IPS-20b (cell line): ENCODE measurements around the gene RAD51B.

Experiments
- H3K27ac ChIP-seq: one replicate; pipeline ENCODE4 v1.5.1; 2013; ENCODE audit warnings: low read length
- H3K27me3 ChIP-seq: 2 replicates; pipeline ENCODE4 v1.6.1; 2013; ENCODE audit warnings: mild to moderate bottlenecking, low read length, inconsistent platforms; ENCODE audit not compliant: insufficient read depth
- H3K36me3 ChIP-seq: 2 replicates; pipeline ENCODE4 v1.6.1; 2013; ENCODE audit warnings: low read depth, mild to moderate bottlenecking, inconsistent platforms, low read length, moderate library complexity; ENCODE audit not compliant: insufficient read depth
- H3K4me1 ChIP-seq: 2 replicates; pipeline ENCODE4 v1.6.1; 2013; ENCODE audit warnings: mild to moderate bottlenecking, control low read depth, inconsistent platforms, low read length, moderate library complexity; ENCODE audit not compliant: insufficient read depth
- H3K4me3 ChIP-seq: 2 replicates; pipeline ENCODE4 v1.5.1; 2013; ENCODE audit warnings: mild to moderate bottlenecking, low read length, inconsistent platforms
- H3K9ac ChIP-seq: 2 replicates; pipeline ENCODE4 v1.6.1; 2013; ENCODE audit warnings: low read depth, mild to moderate bottlenecking, inconsistent platforms, low read length, moderate library complexity
- H3K9me3 ChIP-seq: 2 replicates; pipeline ENCODE4 v1.6.1; 2013; ENCODE audit warnings: mild to moderate bottlenecking, low read depth, low read length, inconsistent platforms; ENCODE audit not compliant: insufficient read depth

RAD51B gene

DNA sequence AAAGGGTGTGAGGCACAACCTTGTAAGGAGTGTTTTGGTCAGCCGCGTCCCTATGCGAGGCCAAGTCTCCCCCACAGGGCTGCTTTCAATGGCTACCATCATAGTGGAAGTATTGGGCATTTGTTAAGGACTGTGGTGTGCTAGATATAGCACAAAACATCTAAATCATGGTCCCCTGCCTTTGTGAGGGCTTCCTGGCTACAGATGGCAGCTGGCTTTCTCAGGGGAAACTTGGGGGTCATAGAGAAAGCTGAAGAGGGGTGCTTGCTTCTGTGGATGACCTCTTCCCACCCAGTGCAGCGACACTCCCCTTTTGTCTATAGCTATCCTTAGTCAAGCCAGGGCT, 657.5 kb downstream of the RAD51B start:
- Histone ChIP-seq H3K9me3 (no peaks in the 10 kb centered on the region), H3K27me3 (peaks cover 7% of the 10 kb centered on the region; the same call in 1 of the 2 replicates), H3K9ac (no peak overlapping the region), H3K4me3 (no peak overlapping the region), H3K27ac (no peak overlapping the region), H3K4me1 (peaks cover 44% of the 10 kb centered on the region), H3K36me3 (no peaks in the 10 kb centered on the region)

DNA sequence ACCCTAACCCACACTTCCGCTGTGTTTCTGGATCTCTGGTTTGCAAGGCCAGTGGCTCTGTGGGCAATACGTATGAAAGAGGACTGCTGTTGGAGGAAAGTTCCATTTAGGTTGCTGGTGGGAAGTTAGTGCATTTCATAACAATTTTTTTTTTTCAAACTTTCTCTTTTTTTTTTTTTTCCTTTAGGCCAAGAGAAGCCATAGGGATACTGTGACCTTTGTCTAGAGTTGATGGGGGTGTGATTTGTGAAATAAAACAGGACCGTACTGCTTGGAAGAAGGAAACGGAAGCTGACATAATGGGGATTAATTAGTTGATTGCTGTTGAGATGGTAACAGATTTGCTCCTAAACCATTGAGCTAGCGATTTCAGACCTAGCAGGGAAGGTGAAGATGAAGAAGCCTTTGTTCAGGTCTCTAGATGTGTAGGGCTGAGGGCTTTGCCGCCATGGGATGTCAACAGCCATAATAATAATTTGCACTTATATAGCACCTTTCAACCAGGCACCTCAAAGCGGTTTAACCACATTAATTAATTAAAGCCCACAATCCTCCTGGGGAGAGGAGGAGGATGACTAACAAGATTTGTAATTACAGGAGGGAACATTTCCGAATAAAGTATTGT, 658.0 kb downstream of the RAD51B start:
- H3K27me3 ChIP-seq, result peaks cover 11% of the 10 kb centered on the region; the same call in 1 of the 2 replicates
- H3K4me3 ChIP-seq, result no peak overlapping the region
- peaks cover 39% of the 10 kb centered on the region for H3K4me1 ChIP-seq
- H3K27ac ChIP-seq, result no peak overlapping the region
- no peaks in the 10 kb centered on the region for H3K36me3 ChIP-seq
- no peaks in the 10 kb centered on the region for H3K9me3 ChIP-seq
- H3K9ac ChIP-seq, result no peak overlapping the region

DNA sequence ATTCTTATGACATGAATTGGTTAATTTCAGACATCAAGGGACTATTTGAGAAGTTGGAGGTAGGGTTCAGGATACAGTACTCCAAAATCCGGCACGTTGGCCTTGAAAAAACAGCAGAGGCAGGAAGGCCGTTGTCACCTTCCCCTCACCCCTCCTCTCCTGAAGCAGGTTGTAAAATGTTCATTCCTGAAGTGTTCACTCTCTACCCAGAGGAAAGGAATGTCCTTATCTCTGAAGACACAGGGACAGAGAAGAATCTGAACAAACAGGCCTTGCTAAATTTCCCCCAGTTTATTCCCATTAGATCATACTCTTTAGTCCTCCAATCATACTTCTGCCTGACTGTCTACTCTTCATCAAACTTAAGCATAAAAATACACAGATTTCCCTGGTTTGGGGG, 659.7 kb downstream of the RAD51B start:
- Histone ChIP-seq H3K36me3 (no peaks in the 10 kb centered on the region), H3K9me3 (no peaks in the 10 kb centered on the region), H3K4me3 (no peak overlapping the region), H3K9ac (no peak overlapping the region), H3K27ac (no peak overlapping the region), H3K4me1 (peaks cover 33% of the 10 kb centered on the region), H3K27me3 (peaks cover 11% of the 10 kb centered on the region; the same call in 1 of the 2 replicates)

DNA sequence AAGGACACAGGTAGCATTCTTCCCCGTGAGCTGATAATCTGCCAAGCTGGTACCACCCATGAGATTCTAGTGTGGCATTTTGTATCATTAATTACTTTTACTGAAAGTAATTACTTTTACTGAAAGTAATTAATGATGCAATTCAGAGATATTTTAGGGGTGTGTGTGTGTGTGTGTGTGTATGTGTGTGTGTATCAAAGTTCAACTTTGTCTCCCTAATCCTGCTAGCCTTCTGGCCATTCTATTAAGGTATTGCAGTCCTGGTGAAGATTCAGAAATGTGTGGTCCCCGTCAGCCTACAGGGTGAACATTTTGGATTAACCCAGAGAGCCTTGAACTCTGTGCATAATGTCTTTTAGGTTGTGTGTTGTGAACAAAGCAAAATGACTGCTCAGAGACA, 662.4 kb downstream of the RAD51B start:
- no peak overlapping the region for H3K27ac ChIP-seq
- peaks cover 14% of the 10 kb centered on the region for H3K4me1 ChIP-seq
- no peak overlapping the region for H3K9ac ChIP-seq
- no peak overlapping the region for H3K4me3 ChIP-seq
- H3K9me3 ChIP-seq, result no peaks in the 10 kb centered on the region
- H3K36me3 ChIP-seq, result no peaks in the 10 kb centered on the region
- H3K27me3 ChIP-seq, result peaks cover 11% of the 10 kb centered on the region; the same call in 1 of the 2 replicates

DNA sequence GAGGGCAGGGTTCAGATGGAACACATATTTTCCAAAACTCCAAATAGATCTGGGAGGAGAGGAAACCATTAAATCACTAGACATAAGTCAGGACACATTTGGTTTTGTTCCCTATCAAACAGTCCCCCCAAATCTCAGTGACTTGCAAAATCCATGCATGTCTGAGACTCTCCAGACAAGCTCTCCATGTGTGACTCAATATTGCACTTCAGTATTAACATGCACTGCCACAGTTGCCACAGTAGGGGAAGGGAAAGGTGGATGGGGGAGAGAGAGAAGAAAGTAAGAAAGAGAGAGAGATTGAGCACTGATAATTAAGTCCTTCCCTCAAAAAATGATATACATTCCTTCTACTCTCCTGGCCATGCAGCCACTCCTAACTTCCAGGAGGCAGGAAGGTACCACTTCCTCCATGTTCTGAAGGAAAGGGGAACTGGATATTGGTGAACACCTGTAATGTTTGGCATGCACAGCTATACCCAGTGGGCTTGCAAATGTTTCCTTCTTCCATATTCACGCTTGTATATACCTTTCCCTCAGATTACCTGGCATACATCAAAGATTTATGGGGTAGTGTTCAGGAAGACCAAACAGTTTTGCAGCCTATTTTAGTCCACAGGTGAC, 663.3 kb downstream of the RAD51B start:
- Histone ChIP-seq H3K4me3 (no peak overlapping the region), H3K9me3 (no peaks in the 10 kb centered on the region), H3K27ac (no peak overlapping the region), H3K27me3 (peaks cover 11% of the 10 kb centered on the region; the same call in 1 of the 2 replicates), H3K36me3 (no peaks in the 10 kb centered on the region), H3K4me1 (peaks cover 8% of the 10 kb centered on the region), H3K9ac (no peak overlapping the region)

DNA sequence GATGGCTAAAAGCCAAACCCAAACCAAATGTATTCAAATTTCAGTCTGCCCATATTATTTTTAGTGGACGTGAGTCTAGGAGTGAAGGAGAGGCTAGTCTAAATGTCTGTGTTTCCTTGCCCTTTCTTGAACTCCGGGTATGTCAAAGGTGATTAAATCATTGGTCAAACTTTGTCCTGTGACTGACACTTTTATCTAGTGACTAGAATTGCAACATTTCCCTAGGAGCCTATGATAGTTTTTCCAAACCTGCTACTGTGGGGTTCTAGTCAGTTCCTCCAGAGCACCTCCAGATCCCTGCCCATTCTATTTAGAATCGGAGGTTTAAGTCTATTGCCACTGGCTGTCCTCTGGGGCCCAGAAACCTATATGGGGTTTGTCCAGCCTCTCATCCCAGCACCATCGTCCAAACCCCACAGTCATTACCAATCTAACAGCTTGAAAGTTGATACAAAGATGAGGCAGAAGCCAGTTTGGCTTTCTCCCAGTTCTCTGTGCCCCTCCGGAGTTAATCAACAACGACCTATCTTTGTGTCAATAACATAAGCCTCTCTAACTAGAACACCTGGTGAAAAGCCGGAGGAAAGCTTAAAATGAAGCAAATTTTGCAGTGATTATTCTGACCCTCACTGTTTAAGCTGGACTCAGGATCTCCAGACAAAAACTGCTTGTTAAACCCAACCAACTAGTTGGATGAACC, 666.6 kb downstream of the RAD51B start:
- Histone ChIP-seq H3K36me3 (no peaks in the 10 kb centered on the region), H3K27ac (no peak overlapping the region)

DNA sequence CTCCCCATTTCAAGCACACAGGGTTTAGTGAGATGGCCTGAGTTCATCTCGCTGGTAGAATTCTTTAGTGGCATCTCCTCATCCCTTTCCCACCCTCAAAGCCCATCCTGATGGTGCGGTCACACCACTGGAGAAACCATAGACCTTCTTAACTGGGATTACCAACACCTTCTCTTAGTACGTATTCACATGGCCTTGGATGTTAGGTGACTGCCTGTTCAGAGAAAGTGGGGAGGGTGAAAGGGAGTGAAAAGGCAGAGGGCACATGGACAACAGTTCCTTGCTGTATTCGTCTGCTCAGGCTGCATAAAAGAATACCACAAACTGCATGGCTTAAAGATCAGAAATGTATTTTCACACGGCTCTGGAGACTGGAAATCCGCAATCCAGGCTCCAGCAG, 667.2 kb downstream of the RAD51B start:
- Histone ChIP-seq H3K4me3 (no peak overlapping the region), H3K27me3 (peaks cover 7% of the 10 kb centered on the region; the same call in 1 of the 2 replicates), H3K27ac (no peak overlapping the region), H3K36me3 (no peaks in the 10 kb centered on the region), H3K9me3 (no peaks in the 10 kb centered on the region), H3K9ac (no peak overlapping the region), H3K4me1 (peaks cover 6% of the 10 kb centered on the region; the same call in 1 of the 2 replicates)

More for the DNA sequence above, 666.6 kb downstream of the RAD51B start:
- H3K9me3 ChIP-seq, result no peaks in the 10 kb centered on the region
- H3K4me3 ChIP-seq, result no peak overlapping the region
- H3K27me3 ChIP-seq, result peaks cover 8% of the 10 kb centered on the region; the same call in 1 of the 2 replicates
- peaks cover 6% of the 10 kb centered on the region; the same call in 1 of the 2 replicates for H3K4me1 ChIP-seq
- H3K9ac ChIP-seq, result no peak overlapping the region

DNA sequence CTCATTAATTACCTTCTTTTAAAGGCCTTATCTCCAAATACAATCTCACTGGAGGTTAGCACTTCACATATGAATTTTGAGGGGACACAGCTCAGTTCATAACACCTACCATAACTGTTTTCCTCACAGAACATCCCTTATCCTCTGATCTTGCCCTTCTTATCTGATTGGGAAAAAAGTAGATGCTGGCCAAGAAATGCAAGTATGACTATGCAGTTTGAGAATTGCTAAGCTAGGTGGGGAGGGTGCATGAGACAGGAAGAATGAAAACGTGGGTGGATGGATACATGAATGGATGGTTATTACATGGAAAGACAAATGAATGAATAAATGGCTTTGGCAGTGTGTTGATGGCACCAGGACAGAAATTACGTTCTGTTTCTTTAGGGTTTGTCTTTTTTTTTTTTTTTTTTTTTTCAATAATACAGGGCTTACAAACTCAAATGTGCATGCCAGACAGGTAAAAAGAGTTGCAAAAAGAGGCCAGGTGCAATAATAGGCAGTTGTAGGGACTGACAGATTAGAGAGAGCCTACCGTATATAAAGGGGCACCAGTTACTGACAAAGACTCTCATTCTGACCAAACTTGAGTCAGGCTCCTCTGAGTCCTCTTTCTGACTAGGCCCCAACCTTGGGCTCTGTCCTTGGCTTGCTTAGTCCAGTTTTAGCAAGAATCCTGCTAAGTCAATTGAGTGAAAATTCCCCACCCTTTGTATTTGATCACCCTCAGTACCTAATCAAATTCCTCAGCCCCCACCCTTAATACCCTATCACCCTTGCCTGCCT, 668.4 kb downstream of the RAD51B start:
- H3K4me3 ChIP-seq, result no peak overlapping the region
- no peak overlapping the region for H3K27ac ChIP-seq
- no peaks in the 10 kb centered on the region for H3K27me3 ChIP-seq
- peaks cover 14% of the 10 kb centered on the region; the same call in 1 of the 2 replicates for H3K4me1 ChIP-seq
- H3K36me3 ChIP-seq, result no peaks in the 10 kb centered on the region
- H3K9ac ChIP-seq, result no peak overlapping the region
- H3K9me3 ChIP-seq, result no peaks in the 10 kb centered on the region

DNA sequence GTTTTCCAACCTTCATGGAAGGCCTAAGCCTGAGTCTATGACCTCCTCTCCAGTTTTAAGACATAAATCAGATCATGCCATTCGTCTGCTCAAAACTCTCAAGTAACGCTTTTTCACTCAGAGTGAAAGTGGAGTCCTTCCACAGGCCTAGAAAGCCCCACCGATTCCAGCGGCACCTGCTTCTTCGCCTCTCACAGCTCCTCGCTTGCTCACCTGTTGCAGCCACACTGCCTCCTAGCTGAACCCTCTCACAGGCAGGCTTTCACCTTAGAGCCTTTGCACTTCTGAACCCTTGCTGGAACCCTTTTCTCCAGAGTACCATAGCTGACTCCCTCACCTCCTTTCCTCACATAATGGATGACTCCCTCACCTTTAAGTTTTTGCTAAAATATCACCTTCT, 672.2 kb downstream of the RAD51B start:
- Histone ChIP-seq H3K4me1 (peaks cover 20% of the 10 kb centered on the region; the same call in 1 of the 2 replicates), H3K36me3 (no peaks in the 10 kb centered on the region)

DNA sequence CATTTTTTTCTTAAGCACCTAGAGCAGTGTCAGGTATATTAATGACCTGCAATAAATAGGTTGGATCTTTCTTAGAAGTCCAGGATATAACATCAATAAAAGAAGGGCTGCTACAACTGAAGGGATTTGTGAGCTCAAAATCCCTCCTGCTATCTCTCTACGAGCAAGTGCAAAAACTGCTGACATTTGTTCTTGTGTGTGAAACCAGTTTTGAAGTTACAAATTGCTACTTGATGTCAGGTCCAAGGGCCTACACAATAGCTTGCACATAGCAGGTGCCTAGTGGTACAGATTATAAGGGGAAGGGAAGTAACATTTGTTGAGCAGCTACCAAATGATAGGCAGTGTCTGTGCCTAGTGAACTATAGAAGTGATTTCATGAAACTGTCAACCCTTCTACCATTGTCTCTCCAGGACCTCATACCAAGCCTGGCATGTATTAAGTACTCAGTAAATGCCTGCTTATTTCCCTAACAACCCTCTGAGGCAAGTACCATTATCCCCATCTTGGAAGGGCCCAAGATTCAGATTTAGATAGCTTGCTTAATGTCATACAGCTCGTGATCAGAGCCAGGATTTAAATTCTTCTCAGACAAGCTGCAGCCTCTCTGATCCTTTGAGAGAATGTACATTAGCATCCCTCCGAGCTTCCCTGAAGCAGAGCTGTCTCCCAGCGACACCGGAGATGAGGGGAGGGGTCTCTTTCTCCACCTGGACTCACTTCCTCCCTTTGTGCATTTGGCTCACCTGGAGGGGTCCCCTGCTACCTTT, 673.0 kb downstream of the RAD51B start:
- H3K4me3 ChIP-seq, result no peak overlapping the region
- H3K9me3 ChIP-seq, result no peaks in the 10 kb centered on the region
- H3K27ac ChIP-seq, result no peak overlapping the region
- H3K27me3 ChIP-seq, result no peaks in the 10 kb centered on the region
- no peak overlapping the region for H3K9ac ChIP-seq
- H3K4me1 ChIP-seq, result peaks cover 20% of the 10 kb centered on the region; the same call in 1 of the 2 replicates
- H3K36me3 ChIP-seq, result no peaks in the 10 kb centered on the region

More for the DNA sequence above, 672.2 kb downstream of the RAD51B start:
- Histone ChIP-seq H3K27me3 (no peaks in the 10 kb centered on the region), H3K27ac (no peak overlapping the region), H3K4me3 (no peak overlapping the region), H3K9ac (no peak overlapping the region), H3K9me3 (no peaks in the 10 kb centered on the region)
